ENCODE results near the gene MLXIP.
"Not testable (repeated sequence)": the region's sequence is repeated elsewhere in the genome, so short reads cannot be mapped to it uniquely, and the experiment has no call there.

MLXIP gene

GRCh38 chr12:122094137-122094734 lies 15.7 kb downstream of the MLXIP start:
- no peak overlapping the region for H3K4me3 ChIP-seq (ENCODE audit: low read depth, low read length)

GRCh38 chr12:122094735-122095631 lies 16.4 kb downstream of the MLXIP start:
- no peak overlapping the region for H3K4me3 ChIP-seq (ENCODE audit: low read depth, low read length)

GRCh38 chr12:122096014-122096413 lies 17.5 kb downstream of the MLXIP start:
- H3K4me3 ChIP-seq (ENCODE audit: low read depth, low read length), result no peak overlapping the region

GRCh38 chr12:122096591-122097149 lies 18.1 kb downstream of the MLXIP start:
- no peak overlapping the region for H3K4me3 ChIP-seq (ENCODE audit: low read depth, low read length)

- no peak overlapping the region for H3K4me3 ChIP-seq (ENCODE audit: low read depth, low read length)
Measured at GRCh38 chr12:122097584-122097926, 19.0 kb downstream of the MLXIP start.

- H3K4me3 ChIP-seq (ENCODE audit: low read depth, low read length), result no peak overlapping the region
Measured at GRCh38 chr12:122097927-122098756, 19.6 kb downstream of the MLXIP start.

- no peak overlapping the region for H3K4me3 ChIP-seq (ENCODE audit: low read depth, low read length)
Measured at GRCh38 chr12:122099280-122099749, 20.8 kb downstream of the MLXIP start.

- H3K4me3 ChIP-seq (ENCODE audit: low read depth, low read length), result no peak overlapping the region
Measured at GRCh38 chr12:122099856-122100255, 21.3 kb downstream of the MLXIP start.

- H3K4me3 ChIP-seq (ENCODE audit: low read depth, low read length), result no peak overlapping the region
Measured at GRCh38 chr12:122100568-122100967, 22.0 kb downstream of the MLXIP start.

GRCh38 chr12:122102331-122102730 lies 23.8 kb downstream of the MLXIP start:
- no peak overlapping the region for H3K4me3 ChIP-seq (ENCODE audit: low read depth, low read length)

- H3K4me3 ChIP-seq (ENCODE audit: low read depth, low read length), result no peak overlapping the region
Measured at GRCh38 chr12:122104844-122105243, 26.3 kb downstream of the MLXIP start.

- not testable (repeated sequence) for H3K4me3 ChIP-seq (ENCODE audit: low read depth, low read length)
Measured at GRCh38 chr12:122105496-122105895, 26.9 kb downstream of the MLXIP start.

- H3K4me3 ChIP-seq (ENCODE audit: low read depth, low read length), result no peak overlapping the region
Measured at GRCh38 chr12:122106843-122107242, 28.3 kb downstream of the MLXIP start.

- no peak overlapping the region for H3K4me3 ChIP-seq (ENCODE audit: low read depth, low read length)
Measured at GRCh38 chr12:122107261-122107660, 28.7 kb downstream of the MLXIP start.

- no peak overlapping the region for H3K4me3 ChIP-seq (ENCODE audit: low read depth, low read length)
Measured at GRCh38 chr12:122111089-122111641, 32.6 kb downstream of the MLXIP start.

- no peak overlapping the region for H3K4me3 ChIP-seq (ENCODE audit: low read depth, low read length)
Measured at GRCh38 chr12:122116707-122117535, 38.4 kb downstream of the MLXIP start.

GRCh38 chr12:122117979-122118378 lies 39.4 kb downstream of the MLXIP start:
- H3K4me3 ChIP-seq (ENCODE audit: low read depth, low read length), result no peak overlapping the region

- H3K4me3 ChIP-seq (ENCODE audit: low read depth, low read length), result not testable (repeated sequence)
Measured at GRCh38 chr12:122121341-122121740, 42.8 kb downstream of the MLXIP start.

- H3K4me3 ChIP-seq (ENCODE audit: low read depth, low read length), result no peak overlapping the region
Measured at GRCh38 chr12:122121745-122122144, 43.2 kb downstream of the MLXIP start.

Data from iPS-11a (cell line).